Right atrium auricular region (tissue), 2 donors: ENCODE measurements around the gene SLC5A5. TPM values are rescaled to one million over a fixed set of nuclear protein-coding genes. Genes with fewer than 3 reads are reported as not detected.
"Not testable (repeated sequence)": the region's sequence is repeated elsewhere in the genome, so short reads cannot be mapped to it uniquely, and the experiment has no call there.

Experiments used
- DNase-seq: peaks from one replicate; pipeline ENCODE4 v3.0.0-alpha.2; 2019; ENCODE audit warnings: low spot score
- H3K27ac ChIP-seq, 2 donors: fragments of 200-600 bp; sonication (generic); 1 replicate in 1 of 2; 2 replicates in 1 of 2; pipeline ENCODE4 v1.5.1; 2016 to 2019
- H3K27me3 ChIP-seq, 2 donors: fragments of 200-600 bp; sonication (generic); one replicate each; pipeline versions ENCODE4 v1.5.1 to v1.6.0; 2017 to 2019
- H3K36me3 ChIP-seq: fragments of 200-600 bp; sonication (generic); one replicate; pipeline ENCODE4 v1.5.1; 2016
- H3K4me1 ChIP-seq, 2 donors: fragments of 200-600 bp; sonication (generic); one replicate each; pipeline versions ENCODE4 v1.5.1 to v1.6.0; 2017 to 2019
- H3K4me3 ChIP-seq, 2 donors: fragments of 200-600 bp; sonication (generic); 1 replicate in 1 of 2; 2 replicates in 1 of 2; pipeline ENCODE4 v1.5.1; 2017 to 2019; ENCODE audit warnings: mild to moderate bottlenecking in 1 of 2, moderate library complexity in 1 of 2
- H3K9me3 ChIP-seq, 2 donors: fragments of 200-600 bp; sonication (generic); one replicate each; pipeline ENCODE4 v1.5.1; 2019
- CTCF ChIP-seq, 2 donors: fragments of 200-600 bp; sonication (generic); IDR thresholded peaks; one replicate each; pipeline ENCODE4 v1.5.1; 2019; ENCODE audit warnings: antibody characterized with exemption in 2 of 2
- total RNA-seq, 2 donors: library from RNA; depleted of rRNA; stranded (reverse); fragments of >200 nt; gene quantifications; one replicate each; pipeline ENCODE4 v1.1.0, GENCODE V29; 2016

SLC5A5 gene
- total RNA-seq, 2 donors from 2014 or later = not detected

- H3K36me3 ChIP-seq = no peaks in the 10 kb centered on the region
- no peak overlapping the region for H3K27ac ChIP-seq
- H3K9me3 ChIP-seq = peaks cover 0 to 15% of the 10 kb centered on the region in 2 donors
- no peak for TF ChIP-seq CTCF (IDR thresholded peaks at IDR 0.05)
- no peaks in the 10 kb centered on the region for H3K27me3 ChIP-seq
- no peaks in the 10 kb centered on the region for H3K4me1 ChIP-seq
- H3K4me3 ChIP-seq = no peak overlapping the region
- DNase-seq = no peak
Measured at GRCh38 chr19:17915940-17916593, 44.3 kb downstream of the SLC5A5 start.

GRCh38 chr19:17918151-17918550 lies 46.4 kb downstream of the SLC5A5 start:
- not testable (repeated sequence) for H3K4me1 ChIP-seq

GRCh38 chr19:17919122-17919521 lies 47.4 kb downstream of the SLC5A5 start:
- not testable (repeated sequence) for DNase-seq, H3K27ac ChIP-seq

More at GRCh38 chr19:17918151-17918550, 46.4 kb downstream of the SLC5A5 start:
- H3K27ac ChIP-seq, H3K4me3 ChIP-seq, DNase-seq, H3K36me3 ChIP-seq, H3K27me3 ChIP-seq: not testable (repeated sequence)
- peaks cover 0 to 11% of the 10 kb centered on the region in 2 donors for H3K9me3 ChIP-seq

GRCh38 chr19:17920527-17920926 lies 48.8 kb downstream of the SLC5A5 start:
- H3K36me3 ChIP-seq = no peaks in the 10 kb centered on the region
- H3K27me3 ChIP-seq = no peaks in the 10 kb centered on the region
- H3K27ac ChIP-seq = no peak overlapping the region
- no peaks in the 10 kb centered on the region for H3K4me1 ChIP-seq
- no peak for DNase-seq
- H3K9me3 ChIP-seq = peaks cover 0 to 3% of the 10 kb centered on the region in 2 donors
- TF ChIP-seq CTCF (IDR thresholded peaks at IDR 0.05) = no peak
- H3K4me3 ChIP-seq = no peak overlapping the region

More at GRCh38 chr19:17919122-17919521, 47.4 kb downstream of the SLC5A5 start:
- not testable (repeated sequence) for H3K27me3 ChIP-seq, H3K36me3 ChIP-seq, H3K4me1 ChIP-seq, H3K4me3 ChIP-seq, H3K9me3 ChIP-seq

GRCh38 chr19:17922138-17922537 lies 50.4 kb downstream of the SLC5A5 start:
- H3K9me3 ChIP-seq = peaks cover 0 to 3% of the 10 kb centered on the region in 2 donors
- no peaks in the 10 kb centered on the region for H3K4me1 ChIP-seq
- no peaks in the 10 kb centered on the region for H3K36me3 ChIP-seq
- H3K4me3 ChIP-seq = no peak overlapping the region
- TF ChIP-seq CTCF (IDR thresholded peaks at IDR 0.05) = no peak
- H3K27ac ChIP-seq = no peak overlapping the region
- no peaks in the 10 kb centered on the region for H3K27me3 ChIP-seq
- DNase-seq = no peak

GRCh38 chr19:17926044-17926443 lies 54.3 kb downstream of the SLC5A5 start:
- Histone ChIP-seq H3K4me3 (no peak overlapping the region), H3K36me3 (no peaks in the 10 kb centered on the region), H3K4me1 (no peaks in the 10 kb centered on the region), H3K27me3 (no peaks in the 10 kb centered on the region), H3K27ac (no peak overlapping the region), H3K9me3 (no peaks in the 10 kb centered on the region)
- no peak for TF ChIP-seq CTCF (IDR thresholded peaks at IDR 0.05)
- DNase-seq = no peak

GRCh38 chr19:17929056-17929455 lies 57.3 kb downstream of the SLC5A5 start:
- Histone ChIP-seq H3K4me1 (peaks cover 0 to 17% of the 10 kb centered on the region in 2 donors), H3K9me3 (no peaks in the 10 kb centered on the region), H3K27ac (no peak overlapping the region), H3K27me3 (no peaks in the 10 kb centered on the region), H3K4me3 (no peak overlapping the region), H3K36me3 (no peaks in the 10 kb centered on the region)
- no peak for DNase-seq
- TF ChIP-seq CTCF (IDR thresholded peaks at IDR 0.05) = no peak
